Breast epithelium (tissue), 4 donors: Measurements from ENCODE around the gene IFT172. TPM values are rescaled to one million over a fixed set of nuclear protein-coding genes. Genes with fewer than 3 reads are reported as not detected.

Experiments
- DNase-seq, 2 donors: peaks; one replicate each; pipeline ENCODE4 v3.0.0-alpha.2; 2019; ENCODE audit warnings: low spot score in 2 of 2
- H3K27ac ChIP-seq, 2 donors: fragments of 200-600 bp; sonication (generic) in 1 of 2; one replicate each; pipeline ENCODE4 v1.5.1; 2016 to 2019; ENCODE audit warnings: mild to moderate bottlenecking in 1 of 2
- H3K27me3 ChIP-seq, 2 donors: fragments of 200-600 bp; sonication (generic) in 1 of 2; one replicate each; pipeline versions ENCODE4 v1.5.1 to v1.6.0; 2017 to 2019; ENCODE audit warnings: control low read depth in 1 of 2, mild to moderate bottlenecking in 1 of 2
- H3K36me3 ChIP-seq: fragments of 200-600 bp; one replicate; pipeline ENCODE4 v1.5.1; 2019
- H3K4me1 ChIP-seq, 2 donors: fragments of 200-600 bp; sonication (generic); one replicate each; pipeline ENCODE4 v1.5.1; 2016 to 2019; ENCODE audit warnings: control low read depth in 1 of 2
- H3K4me3 ChIP-seq, 3 donors: fragments of 200-600 bp; sonication (generic); 1 replicate in 2 of 3; 2 replicates in 1 of 3; pipeline ENCODE4 v1.5.1; 2016 to 2019; ENCODE audit warnings: mild to moderate bottlenecking in 3 of 3, moderate library complexity in 2 of 3
- H3K9me3 ChIP-seq, 2 donors: fragments of 200-600 bp; sonication (generic) in 1 of 2; one replicate each; pipeline ENCODE4 v1.5.1; 2016 to 2019; ENCODE audit warnings: control low read depth in 1 of 2
- CTCF ChIP-seq, 3 donors: fragments of 450-650 bp; IDR thresholded peaks; one replicate each; pipeline ENCODE4 v1.5.1; 2016 to 2017; ENCODE audit warnings: antibody characterized with exemption in 3 of 3, mild to moderate bottlenecking in 3 of 3, moderate library complexity in 3 of 3
- POLR2A ChIP-seq: fragments of 450-650 bp; IDR thresholded peaks from one replicate; pipeline ENCODE4 v1.6.1; 2016; ENCODE audit warnings: antibody characterized with exemption, mild to moderate bottlenecking, moderate library complexity
- POLR2AphosphoS5 ChIP-seq, 3 donors: sonication (generic); formaldehyde crosslinking; IDR thresholded peaks; one replicate each; pipeline ENCODE4 v1.6.1; 2017; ENCODE audit warnings: antibody characterized with exemption in 3 of 3
- intact Hi-C: fragments of 100-400 bp; cut with DNase I; formaldehyde crosslinking; loops from one replicate; pipeline ENCODE4 v1.15.1; 2023; ENCODE audit warnings: low total_unique reads
- total RNA-seq, 3 donors: library from RNA; depleted of rRNA; stranded (reverse); fragments of >200 nt; gene quantifications; one replicate each; pipeline ENCODE4 v1.1.0, GENCODE V29; 2016

Gene IFT172
- total RNA-seq, 3 donors from 2014 or later: 28.2 to 51.5 (median 32.1) TPM

DNA sequence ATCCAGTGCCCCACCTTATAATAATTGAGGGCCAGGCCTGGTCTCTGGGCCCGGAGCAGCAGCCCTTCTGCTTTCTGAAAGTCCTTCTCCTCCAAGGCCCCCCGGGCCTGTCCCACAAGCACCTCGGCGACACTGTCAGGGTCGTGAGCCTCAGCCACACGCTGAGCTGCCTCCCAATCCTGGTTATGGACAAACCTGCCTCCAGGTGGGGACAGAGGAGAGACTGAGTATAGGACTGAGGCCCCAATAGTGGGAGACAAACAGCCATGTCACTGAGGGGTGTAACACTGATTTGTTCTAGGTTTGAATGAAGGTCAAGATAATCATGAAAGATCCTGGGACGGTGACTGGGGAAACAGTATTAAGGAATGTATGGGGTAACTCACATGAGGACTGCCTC, 35.6 kb downstream of the IFT172 start:
- intact Hi-C loops: no loop called here
- TF ChIP-seq CTCF (IDR thresholded peaks at IDR 0.05): no peak
- TF ChIP-seq POLR2AphosphoS5 (IDR thresholded peaks at IDR 0.05): no peak
- no peak for TF ChIP-seq POLR2A
- Histone ChIP-seq H3K4me3 (no peak overlapping the region), H3K27ac (no peak overlapping the region), H3K27me3 (no peaks in the 10 kb centered on the region), H3K36me3 (peaks cover 14% of the 10 kb centered on the region), H3K9me3 (no peaks in the 10 kb centered on the region), H3K4me1 (no peaks in the 10 kb centered on the region)
- DNase-seq: no peak

GRCh38 chr2:27451095-27451494, 38.4 kb downstream of the IFT172 start:
- Histone ChIP-seq H3K4me1 (no peaks in the 10 kb centered on the region), H3K36me3 (no peaks in the 10 kb centered on the region), H3K9me3 (no peaks in the 10 kb centered on the region), H3K4me3 (no peak overlapping the region), H3K27me3 (no peaks in the 10 kb centered on the region), H3K27ac (no peak overlapping the region)
- TF ChIP-seq POLR2AphosphoS5 (IDR thresholded peaks at IDR 0.05) (no peak), CTCF (IDR thresholded peaks at IDR 0.05) (no peak), POLR2A (no peak)
- intact Hi-C loops: no loop called here
- DNase-seq: no peak

DNA sequence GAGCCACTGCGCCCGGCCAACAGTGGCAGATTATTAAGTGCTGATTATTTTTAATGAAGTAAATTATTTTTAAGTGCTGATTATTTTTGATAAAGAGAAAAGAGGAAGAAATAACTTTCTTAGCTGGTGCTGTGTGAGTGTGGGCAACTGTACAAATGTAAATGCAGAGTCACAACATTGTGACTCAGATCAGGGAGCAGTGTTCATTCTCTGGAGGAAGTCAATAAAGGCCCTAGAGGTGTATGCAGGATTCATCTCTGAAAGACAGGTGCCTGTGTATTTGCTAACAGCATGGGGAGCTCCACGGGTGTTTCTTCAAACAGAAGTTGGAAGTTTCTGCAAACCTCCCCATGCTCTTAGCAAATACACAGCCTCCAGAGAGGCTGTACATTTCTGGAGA, 41.2 kb downstream of the IFT172 start:
- Histone ChIP-seq H3K36me3 (no peaks in the 10 kb centered on the region), H3K9me3 (no peaks in the 10 kb centered on the region), H3K27me3 (no peaks in the 10 kb centered on the region), H3K27ac (no peak overlapping the region), H3K4me3 (no peak overlapping the region), H3K4me1 (no peaks in the 10 kb centered on the region)
- no peak for DNase-seq
- TF ChIP-seq CTCF (IDR thresholded peaks at IDR 0.05) (no peak), POLR2A (no peak), POLR2AphosphoS5 (IDR thresholded peaks at IDR 0.05) (no peak)
- intact Hi-C loops: no loop called here

DNA sequence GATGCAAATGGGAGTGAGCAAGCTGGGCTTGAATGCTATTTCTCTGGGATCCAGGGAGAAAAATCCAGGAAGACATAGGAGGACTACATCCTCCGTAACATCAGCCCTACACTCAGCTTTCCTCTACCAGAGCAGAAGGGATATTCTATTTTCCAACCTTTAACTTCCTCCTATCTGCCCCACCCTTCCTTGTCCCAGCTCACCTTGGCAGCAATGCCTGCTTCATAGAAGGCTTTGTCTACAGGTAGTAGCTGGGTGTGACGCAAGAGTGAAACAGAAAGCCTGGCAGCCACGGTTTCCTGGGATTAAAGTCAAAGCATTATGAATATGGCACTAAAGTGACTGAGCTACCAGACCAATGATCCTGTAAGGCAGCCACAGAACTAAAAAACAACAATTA, 43.5 kb downstream of the IFT172 start:
- Histone ChIP-seq H3K4me1 (no peaks in the 10 kb centered on the region), H3K4me3 (peak overlapping the region in 1 of 3 donors; percentile 12), H3K9me3 (no peaks in the 10 kb centered on the region), H3K36me3 (no peaks in the 10 kb centered on the region), H3K27me3 (no peaks in the 10 kb centered on the region), H3K27ac (peak overlapping the region; percentile 82 to 89)
- peak; percentile 71 to 90 for DNase-seq
- TF ChIP-seq POLR2AphosphoS5 (IDR thresholded peaks at IDR 0.05): peak in 1 of 3 donors; percentile 50
- no peak for TF ChIP-seq POLR2A
- no peak for TF ChIP-seq CTCF (IDR thresholded peaks at IDR 0.05)
- intact Hi-C loops: no loop called here

DNA sequence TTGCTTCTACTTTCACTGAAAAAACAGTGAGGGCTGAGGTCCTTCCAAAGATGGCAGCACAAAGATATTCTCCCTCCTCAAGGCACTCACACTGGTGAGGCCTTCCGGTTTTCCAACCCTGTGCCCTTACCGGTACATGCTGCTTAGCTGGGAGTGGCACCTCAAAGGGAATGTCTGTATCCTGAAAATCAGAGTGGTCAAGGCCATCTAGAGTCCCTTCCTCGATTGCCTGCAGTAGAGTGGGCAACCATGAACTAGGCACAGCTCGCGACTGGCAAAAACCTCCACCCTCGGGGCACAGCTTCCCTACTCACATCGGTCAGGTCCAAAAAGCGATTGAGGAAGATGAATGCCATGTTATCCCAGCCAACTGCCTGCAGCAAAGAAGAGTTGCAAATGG, 43.9 kb downstream of the IFT172 start:
- TF ChIP-seq CTCF (IDR thresholded peaks at IDR 0.05) (no peak), POLR2A (no peak), POLR2AphosphoS5 (IDR thresholded peaks at IDR 0.05) (no peak)
- Histone ChIP-seq H3K9me3 (no peaks in the 10 kb centered on the region), H3K27ac (peak overlapping the region; percentile 82 to 89), H3K4me1 (no peaks in the 10 kb centered on the region), H3K36me3 (no peaks in the 10 kb centered on the region), H3K4me3 (peak overlapping the region in 1 of 3 donors; percentile 12), H3K27me3 (no peaks in the 10 kb centered on the region)
- intact Hi-C loops: no loop called here
- peak in 1 of 2 donors; percentile 20 for DNase-seq
